ENCODE results near the gene NEXN.

DNA sequence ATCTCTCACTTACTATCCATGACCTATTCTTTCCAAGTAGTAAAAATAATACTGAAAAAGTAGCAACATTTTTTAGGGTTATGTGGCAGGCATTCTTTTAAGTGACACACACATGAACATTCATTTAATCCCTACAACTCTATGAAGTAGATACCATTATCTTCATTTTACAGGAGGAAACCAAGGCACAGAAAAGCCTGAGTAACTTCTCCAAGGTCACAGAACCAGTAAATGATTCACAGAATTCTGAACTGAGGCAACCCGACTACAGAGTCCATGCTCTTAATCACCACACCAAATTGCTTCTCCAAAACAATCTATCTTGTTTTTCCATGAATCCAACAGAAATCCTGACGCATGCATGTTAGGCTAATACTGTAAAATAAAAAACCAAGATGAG is 73.0 kb downstream of the NEXN start:
- TF ChIP-seq, protein P1, sequence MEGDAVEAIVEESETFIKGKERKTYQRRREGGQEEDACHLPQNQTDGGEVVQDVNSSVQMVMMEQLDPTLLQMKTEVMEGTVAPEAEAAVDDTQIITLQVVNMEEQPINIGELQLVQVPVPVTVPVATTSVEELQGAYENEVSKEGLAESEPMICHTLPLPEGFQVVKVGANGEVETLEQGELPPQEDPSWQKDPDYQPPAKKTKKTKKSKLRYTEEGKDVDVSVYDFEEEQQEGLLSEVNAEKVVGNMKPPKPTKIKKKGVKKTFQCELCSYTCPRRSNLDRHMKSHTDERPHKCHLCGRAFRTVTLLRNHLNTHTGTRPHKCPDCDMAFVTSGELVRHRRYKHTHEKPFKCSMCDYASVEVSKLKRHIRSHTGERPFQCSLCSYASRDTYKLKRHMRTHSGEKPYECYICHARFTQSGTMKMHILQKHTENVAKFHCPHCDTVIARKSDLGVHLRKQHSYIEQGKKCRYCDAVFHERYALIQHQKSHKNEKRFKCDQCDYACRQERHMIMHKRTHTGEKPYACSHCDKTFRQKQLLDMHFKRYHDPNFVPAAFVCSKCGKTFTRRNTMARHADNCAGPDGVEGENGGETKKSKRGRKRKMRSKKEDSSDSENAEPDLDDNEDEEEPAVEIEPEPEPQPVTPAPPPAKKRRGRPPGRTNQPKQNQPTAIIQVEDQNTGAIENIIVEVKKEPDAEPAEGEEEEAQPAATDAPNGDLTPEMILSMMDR (IDR thresholded peaks at IDR 0.05) = no peak
- no peak for TF ChIP-seq POLR2A (IDR thresholded peaks at IDR 0.05)

All from Peyer's patch (tissue), 4 donors.